ENCODE measurements around the gene GATAD2B. TPM values are rescaled to one million over a fixed set of nuclear protein-coding genes. Genes with fewer than 3 reads are reported as not detected.
"Not testable (repeated sequence)": the region's sequence is repeated elsewhere in the genome, so short reads cannot be mapped to it uniquely, and the experiment has no call there.

The GATAD2B gene
- total and polyA plus RNA-seq, 7 donors, result 3.4 to 53.1 (median 34.8) TPM

GRCh38 chr1:153906396-153906795 lies 16.4 kb downstream of the GATAD2B start:
- H3K9me3 ChIP-seq, result no peaks in the 10 kb centered on the region
- no peaks in the 10 kb centered on the region for H3K27me3 ChIP-seq (ENCODE audit: insufficient read depth in 3 of 3, low read length in 2 of 3)
- H3K4me1 ChIP-seq, result peaks cover 12% of the 10 kb centered on the region
- intact Hi-C loops (cut with DNase I), result no loop called here
- 92 to 100% (median 96%) methylated on average over 1 of the region's 1 CpG for WGBS, 3 donors
- DNase-seq (no peak), ATAC-seq (no peak)
- H3K4me3 ChIP-seq, result no peak overlapping the region
- TF ChIP-seq CTCF (IDR thresholded peaks at IDR 0.05), result no peak
- no peak overlapping the region for H3K27ac ChIP-seq
- peaks cover 0 to 19% of the 10 kb centered on the region in 2 donors for H3K36me3 ChIP-seq (ENCODE audit: insufficient read depth in 1 of 2, low read depth in 1 of 2)

GRCh38 chr1:153905908-153906307 lies 16.9 kb downstream of the GATAD2B start:
- Histone ChIP-seq H3K36me3 (ENCODE audit: insufficient read depth in 1 of 2, low read depth in 1 of 2) (peaks cover 0 to 19% of the 10 kb centered on the region in 2 donors), H3K4me1 (peaks cover 12% of the 10 kb centered on the region)
- 90 to 99% (median 94%) methylated on average over 8 of the region's 8 CpGs for WGBS, 3 donors
- DNase-seq; ATAC-seq; intact Hi-C loops (cut with DNase I); H3K9me3 ChIP-seq; H3K27me3 ChIP-seq (ENCODE audit: insufficient read depth in 3 of 3, low read length in 2 of 3); H3K4me3 ChIP-seq; H3K27ac ChIP-seq: not testable (repeated sequence)

- Histone ChIP-seq H3K27ac (peak overlapping the region; percentile 48), H3K27me3 (ENCODE audit: insufficient read depth in 3 of 3, low read length in 2 of 3) (no peaks in the 10 kb centered on the region), H3K36me3 (ENCODE audit: insufficient read depth in 1 of 2, low read depth in 1 of 2) (peaks cover 0 to 29% of the 10 kb centered on the region in 2 donors), H3K9me3 (no peaks in the 10 kb centered on the region), H3K4me1 (peaks cover 13% of the 10 kb centered on the region), H3K4me3 (no peak overlapping the region)
- no peak for TF ChIP-seq CTCF (IDR thresholded peaks at IDR 0.05)
- WGBS, 3 donors, result 34 to 65% (median 42%) methylated on average over 14 of the region's 14 CpGs
- ATAC-seq (peak; percentile 58 to 79 (median 65)), DNase-seq (peak; percentile 29 to 69)
- intact Hi-C loops (cut with DNase I), result no loop called here
Measured at GRCh38 chr1:153903841-153904455, 18.8 kb downstream of the GATAD2B start.

- WGBS, 3 donors, result 86 to 100% (median 98%) methylated on average over 6 of the region's 6 CpGs
- DNase-seq (no peak), ATAC-seq (no peak)
- H3K27me3 ChIP-seq (ENCODE audit: insufficient read depth in 3 of 3, low read length in 2 of 3), result no peaks in the 10 kb centered on the region
- TF ChIP-seq CTCF (IDR thresholded peaks at IDR 0.05), result no peak
- intact Hi-C loops (cut with DNase I), result no loop called here
- H3K9me3 ChIP-seq, result no peaks in the 10 kb centered on the region
- peaks cover 0 to 26% of the 10 kb centered on the region in 2 donors for H3K36me3 ChIP-seq (ENCODE audit: insufficient read depth in 1 of 2, low read depth in 1 of 2)
- H3K4me1 ChIP-seq, result peaks cover 37% of the 10 kb centered on the region
- no peak overlapping the region for H3K27ac ChIP-seq
- H3K4me3 ChIP-seq, result no peak overlapping the region
Measured at GRCh38 chr1:153899509-153899908, 23.3 kb downstream of the GATAD2B start.

GRCh38 chr1:153895866-153896265 lies 26.9 kb downstream of the GATAD2B start:
- ATAC-seq, result peak in 1 of 4 donors; percentile 18
- DNase-seq; intact Hi-C loops (cut with DNase I); H3K9me3 ChIP-seq; H3K27me3 ChIP-seq (ENCODE audit: insufficient read depth in 3 of 3, low read length in 2 of 3); H3K4me3 ChIP-seq: not testable (repeated sequence)
- H3K27ac ChIP-seq, result peak overlapping the region; percentile 42
- H3K4me1 ChIP-seq, result peaks cover 27% of the 10 kb centered on the region
- 77 to 80% (median 79%) methylated on average over 1 of the region's 1 CpG for WGBS, 3 donors
- peaks cover 0 to 37% of the 10 kb centered on the region in 2 donors for H3K36me3 ChIP-seq (ENCODE audit: insufficient read depth in 1 of 2, low read depth in 1 of 2)

GRCh38 chr1:153891042-153891441 lies 31.7 kb downstream of the GATAD2B start:
- 96 to 98% (median 97%) methylated on average over 7 of the region's 7 CpGs for WGBS, 3 donors
- H3K9me3 ChIP-seq; H3K27ac ChIP-seq; ATAC-seq; H3K4me3 ChIP-seq; H3K27me3 ChIP-seq (ENCODE audit: insufficient read depth in 3 of 3, low read length in 2 of 3); intact Hi-C loops (cut with DNase I); DNase-seq: not testable (repeated sequence)
- Histone ChIP-seq H3K36me3 (ENCODE audit: insufficient read depth in 1 of 2, low read depth in 1 of 2) (peaks cover 0 to 21% of the 10 kb centered on the region in 2 donors), H3K4me1 (peaks cover 26% of the 10 kb centered on the region)

All from psoas muscle (tissue), 8 donors.